HEK293 (cell line): ENCODE results near the gene PDE6H.

ENCODE experiments used
- CTCF ChIA-PET: fragments of 350-600 bp; formaldehyde crosslinking; extraction: SDS; loops from one replicate; lab custom pipeline; 2021; ENCODE audit warnings: antibody characterized with exemption; lab: Yijun Ruan, JAX
- POLR2A ChIA-PET: fragments of 300-600 bp; formaldehyde crosslinking; extraction: SDS; loops from one replicate; lab custom pipeline; 2020; ENCODE audit warnings: antibody characterized with exemption, inconsistent platforms; lab: Yijun Ruan, JAX
- H3K27ac ChIP-seq: fragments of 200-500 bp; sonication (Bioruptor generic); 2 replicates; pipeline ENCODE4 v1.5.1; 2014; ENCODE audit warnings: low read depth, low read length, control low read depth, inconsistent platforms; ENCODE audit errors: extremely low read depth
- H3K36me3 ChIP-seq, 2 experiments: fragments of 200-500 bp in 1 of 2; sonication (Bioruptor generic) in 1 of 2; 1 replicate in 1 of 2; 2 replicates in 1 of 2; pipeline ENCODE4 v1.5.1; 2014 to 2017; ENCODE audit warnings: inconsistent platforms in 2 of 2, low read length in 2 of 2; ENCODE audit not compliant: control insufficient read depth in 2 of 2, insufficient read depth in 1 of 2
- H3K4me1 ChIP-seq: fragments of 200-500 bp; sonication (Bioruptor generic); 2 replicates; pipeline ENCODE4 v1.5.1; 2014; ENCODE audit warnings: mild to moderate bottlenecking, low read length, inconsistent platforms; ENCODE audit not compliant: control insufficient read depth, insufficient read depth
- H3K4me3 ChIP-seq: 2 replicates; pipeline ENCODE4 v1.5.1; 2011; ENCODE audit warnings: low read depth, mild to moderate bottlenecking, control low read depth, low read length, moderate library complexity
- H3K9me3 ChIP-seq: fragments of 200-500 bp; sonication (Bioruptor generic); 2 replicates; pipeline ENCODE4 v1.5.1; 2014; ENCODE audit warnings: low read depth, low read length, inconsistent platforms; ENCODE audit not compliant: control insufficient read depth, insufficient read depth
- BCL11B ChIP-seq: fragments of 450-650 bp; formaldehyde crosslinking; IDR thresholded peaks from 2 replicates; pipeline ENCODE4 v1.5.1; 2016; ENCODE audit warnings: low read depth, missing biosample characterization, missing genetic modification characterization
- EGR2 ChIP-seq: fragments of 450-650 bp; formaldehyde crosslinking; IDR thresholded peaks from 2 replicates; pipeline ENCODE4 v1.5.1; 2016; ENCODE audit warnings: low read depth, missing biosample characterization, missing genetic modification characterization
- ELK4 ChIP-seq: IDR thresholded peaks from 2 replicates; pipeline ENCODE4 v1.6.1; 2011; ENCODE audit warnings: mild to moderate bottlenecking, low read depth, low read length, borderline replicate concordance
- PRDM10 ChIP-seq: fragments of 450-650 bp; formaldehyde crosslinking; IDR thresholded peaks from 2 replicates; pipeline ENCODE4 v1.5.1; 2016; ENCODE audit warnings: missing biosample characterization, missing genetic modification characterization
- RBAK ChIP-seq: fragments of 450-650 bp; formaldehyde crosslinking; IDR thresholded peaks from 2 replicates; pipeline ENCODE4 v1.5.1; 2016; ENCODE audit warnings: missing biosample characterization, missing genetic modification characterization
- ZBTB11 ChIP-seq: fragments of 450-650 bp; formaldehyde crosslinking; conservative IDR thresholded peaks from 2 replicates; pipeline ENCODE4 v1.5.1; 2016; ENCODE audit warnings: low read depth, missing biosample characterization, missing genetic modification characterization
- ZBTB21 ChIP-seq: fragments of 450-650 bp; formaldehyde crosslinking; IDR thresholded peaks from 2 replicates; pipeline ENCODE4 v1.5.1; 2017; ENCODE audit warnings: missing biosample characterization, missing genetic modification characterization
- ZBTB44 ChIP-seq: fragments of 450-650 bp; IDR thresholded peaks from 2 replicates; pipeline ENCODE4 v1.5.1; 2018; ENCODE audit warnings: missing biosample characterization, mild to moderate bottlenecking, missing genetic modification characterization
- ZBTB7A ChIP-seq: fragments of 450-650 bp; formaldehyde crosslinking; IDR thresholded peaks from 2 replicates; pipeline ENCODE4 v1.5.1; 2016; ENCODE audit warnings: low read depth, missing biosample characterization, missing genetic modification characterization
- ZIC2 ChIP-seq: fragments of 450-650 bp; formaldehyde crosslinking; IDR thresholded peaks from 2 replicates; pipeline ENCODE4 v1.5.1; 2016; ENCODE audit warnings: missing biosample characterization, missing genetic modification characterization
- ZNF214 ChIP-seq: fragments of 450-650 bp; formaldehyde crosslinking; IDR thresholded peaks from 2 replicates; pipeline ENCODE4 v1.5.1; 2017; ENCODE audit warnings: missing biosample characterization, mild to moderate bottlenecking, missing genetic modification characterization, borderline replicate concordance
- ZNF248 ChIP-seq: fragments of 450-650 bp; formaldehyde crosslinking; IDR thresholded peaks from 2 replicates; pipeline ENCODE4 v1.5.1; 2017; ENCODE audit warnings: missing biosample characterization, missing genetic modification characterization
- ZNF292 ChIP-seq: fragments of 450-650 bp; formaldehyde crosslinking; IDR thresholded peaks from 2 replicates; pipeline ENCODE4 v1.5.1; 2016; ENCODE audit warnings: low read depth, missing biosample characterization, missing genetic modification characterization, borderline replicate concordance
- ZNF362 ChIP-seq: fragments of 450-650 bp; formaldehyde crosslinking; IDR thresholded peaks from 2 replicates; pipeline ENCODE4 v1.5.1; 2016; ENCODE audit warnings: missing biosample characterization, missing genetic modification characterization
- ZNF404 ChIP-seq: fragments of 450-650 bp; formaldehyde crosslinking; IDR thresholded peaks from 2 replicates; pipeline ENCODE4 v1.5.1; 2017; ENCODE audit warnings: missing biosample characterization, missing genetic modification characterization
- ZNF473 ChIP-seq: fragments of 450-650 bp; formaldehyde crosslinking; IDR thresholded peaks from 2 replicates; pipeline ENCODE4 v1.5.1; 2017; ENCODE audit warnings: missing biosample characterization, missing genetic modification characterization
- ZNF610 ChIP-seq: fragments of 450-650 bp; formaldehyde crosslinking; IDR thresholded peaks from 2 replicates; pipeline ENCODE4 v1.5.1; 2016; ENCODE audit warnings: missing biosample characterization, missing genetic modification characterization, borderline replicate concordance
- ZNF626 ChIP-seq: fragments of 450-650 bp; sonication (Bioruptor Pico); formaldehyde crosslinking; IDR thresholded peaks from 2 replicates; pipeline ENCODE4 v1.5.1; 2018; ENCODE audit warnings: missing biosample characterization, missing genetic modification characterization, inconsistent platforms
- ZNF677 ChIP-seq: fragments of 450-650 bp; IDR thresholded peaks from 2 replicates; pipeline ENCODE4 v1.5.0; 2018; ENCODE audit warnings: missing biosample characterization, mild to moderate bottlenecking, missing genetic modification characterization, moderate library complexity
- ZNF701 ChIP-seq: fragments of 450-650 bp; formaldehyde crosslinking; IDR thresholded peaks from 2 replicates; pipeline ENCODE4 v1.5.1; 2016; ENCODE audit warnings: missing biosample characterization, missing genetic modification characterization
- ZXDB ChIP-seq: fragments of 450-650 bp; formaldehyde crosslinking; IDR thresholded peaks from 2 replicates; pipeline ENCODE4 v1.5.1; 2016; ENCODE audit warnings: missing biosample characterization, missing genetic modification characterization

The PDE6H gene

GRCh38 chr12:14928931-14929330, 43.9 kb upstream of the PDE6H start:
- ChIA-PET CTCF (interaction anchor here (0.6 to 0.8 kb wide), 3 partner anchors 16 to 340 kb away, joined by 3 read pairs; no protein-coding TSS in a partner anchor), POLR2A (no interaction called here)
- Histone ChIP-seq H3K36me3 (no peaks in the 10 kb centered on the region), H3K9me3 (no peaks in the 10 kb centered on the region), H3K4me3 (no peak overlapping the region), H3K4me1 (no peaks in the 10 kb centered on the region)
- TF ChIP-seq ZNF292 (tag by site-specific recombination), result no peak
- TF ChIP-seq ZNF626 (tag by site-specific recombination), result no peak
- no peak for TF ChIP-seq EGR2 (tag by site-specific recombination)
- no peak for TF ChIP-seq ZBTB21 (tag by site-specific recombination)
- TF ChIP-seq, all 188 proteins: peak for 0
- H3K27ac ChIP-seq, result no peak overlapping the region

GRCh38 chr12:14930299-14930698, 42.5 kb upstream of the PDE6H start:
- CTCF ChIA-PET, result interaction anchor here (0.7 kb wide), 1 partner anchor 1833 kb away, joined by 3 read pairs; no protein-coding TSS in a partner anchor
- no peaks in the 10 kb centered on the region for H3K36me3 ChIP-seq
- no peaks in the 10 kb centered on the region for H3K4me1 ChIP-seq
- no peak overlapping the region for H3K27ac ChIP-seq
- TF ChIP-seq ZXDB (no peak), RBAK (no peak), ZBTB11 (tag by site-specific recombination) (no peak), ZNF677 (no peak)
- TF ChIP-seq, all 188 proteins: peak for 0
- POLR2A ChIA-PET, result no interaction called here
- Histone ChIP-seq H3K9me3 (no peaks in the 10 kb centered on the region), H3K4me3 (no peak overlapping the region)

GRCh38 chr12:14931359-14931758, 41.5 kb upstream of the PDE6H start:
- no peaks in the 10 kb centered on the region for H3K36me3 ChIP-seq
- H3K4me3 ChIP-seq, result no peak overlapping the region
- H3K27ac ChIP-seq, result no peak overlapping the region
- no peak for TF ChIP-seq PRDM10
- no peak for TF ChIP-seq ZNF701 (tag by site-specific recombination)
- TF ChIP-seq ELK4, result no peak
- no peak for TF ChIP-seq ZIC2
- TF ChIP-seq ZNF362 (tag by site-specific recombination), result no peak
- TF ChIP-seq BCL11B, result no peak
- TF ChIP-seq ZNF404 (tag by site-specific recombination), result no peak
- no peak for TF ChIP-seq ZNF248 (tag by site-specific recombination)
- no peak for TF ChIP-seq ZNF214
- no peak for TF ChIP-seq ZNF473 (tag by site-specific recombination)
- no peak for TF ChIP-seq ZNF610 (tag by site-specific recombination)
- TF ChIP-seq ZBTB44 (tag by site-specific recombination), result no peak
- TF ChIP-seq ZBTB7A (tag by site-specific recombination), result no peak
- no peaks in the 10 kb centered on the region for H3K4me1 ChIP-seq
- ChIA-PET CTCF (no interaction called here), POLR2A (no interaction called here)
- H3K9me3 ChIP-seq, result no peaks in the 10 kb centered on the region
